Measurements from ENCODE around the gene BCAS3. TPM values are rescaled to one million over a fixed set of nuclear protein-coding genes. Genes with fewer than 3 reads are reported as not detected.

The BCAS3 gene
- total RNA-seq, 1 donor from 2014 or later = 9.5 TPM

DNA sequence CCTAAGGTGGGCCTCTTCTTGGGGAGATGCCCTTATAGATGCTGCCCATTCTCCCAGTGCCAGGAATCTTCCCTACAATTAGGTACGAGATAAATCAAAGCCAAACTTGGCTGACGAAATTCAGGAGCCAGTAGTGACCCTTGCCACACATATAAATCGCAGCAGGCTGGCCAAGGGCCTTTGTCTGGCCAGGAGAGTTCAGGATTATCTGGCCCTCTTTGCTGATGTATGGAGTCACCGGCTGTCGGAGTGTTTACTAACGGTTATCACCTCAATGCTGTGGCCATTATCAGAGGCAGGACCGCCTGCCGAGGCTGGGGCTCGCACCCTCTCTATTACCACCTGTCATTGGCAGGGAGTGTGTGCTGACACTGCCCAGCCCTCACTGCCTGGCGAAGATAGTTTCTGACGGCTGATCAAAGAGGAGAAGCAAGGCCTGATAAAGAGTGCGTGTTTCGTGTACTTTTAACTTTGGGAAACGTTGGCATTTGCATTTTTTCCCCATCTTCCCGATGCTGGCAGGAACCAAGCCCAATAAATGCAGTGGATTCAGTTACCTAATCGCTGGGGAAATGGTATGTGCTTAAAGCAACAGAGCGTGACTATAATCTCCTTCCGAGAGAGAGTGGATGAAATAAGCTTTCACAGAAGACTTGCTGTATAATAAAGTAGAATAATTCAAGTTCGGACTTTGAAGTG, 689.2 kb downstream of the BCAS3 start:
- intact Hi-C loops (cut with micrococcal nuclease) = no loop called here
- no peak for DNase-seq
- H3K27me3 Mint-ChIP-seq = no peaks in the 10 kb centered on the region
- H3K9me3 Mint-ChIP-seq = no peaks in the 10 kb centered on the region
- H3K36me3 Mint-ChIP-seq (ENCODE audit: low read depth) = no peaks in the 10 kb centered on the region
- no peak overlapping the region for H3K4me3 Mint-ChIP-seq
- no peak overlapping the region for H3K27ac Mint-ChIP-seq
- H3K4me1 Mint-ChIP-seq = no peaks in the 10 kb centered on the region

- H3K4me1 Mint-ChIP-seq = no peaks in the 10 kb centered on the region
- no peaks in the 10 kb centered on the region for H3K36me3 Mint-ChIP-seq (ENCODE audit: low read depth)
- H3K27ac Mint-ChIP-seq = no peak overlapping the region
- intact Hi-C loops (cut with micrococcal nuclease) = no loop called here
- no peaks in the 10 kb centered on the region for H3K27me3 Mint-ChIP-seq
- H3K4me3 Mint-ChIP-seq = no peak overlapping the region
- no peak for DNase-seq
- H3K9me3 Mint-ChIP-seq = no peaks in the 10 kb centered on the region
These were observed 690.6 kb downstream of the BCAS3 start for GRCh38 chr17:61368049-61368831.

DNA sequence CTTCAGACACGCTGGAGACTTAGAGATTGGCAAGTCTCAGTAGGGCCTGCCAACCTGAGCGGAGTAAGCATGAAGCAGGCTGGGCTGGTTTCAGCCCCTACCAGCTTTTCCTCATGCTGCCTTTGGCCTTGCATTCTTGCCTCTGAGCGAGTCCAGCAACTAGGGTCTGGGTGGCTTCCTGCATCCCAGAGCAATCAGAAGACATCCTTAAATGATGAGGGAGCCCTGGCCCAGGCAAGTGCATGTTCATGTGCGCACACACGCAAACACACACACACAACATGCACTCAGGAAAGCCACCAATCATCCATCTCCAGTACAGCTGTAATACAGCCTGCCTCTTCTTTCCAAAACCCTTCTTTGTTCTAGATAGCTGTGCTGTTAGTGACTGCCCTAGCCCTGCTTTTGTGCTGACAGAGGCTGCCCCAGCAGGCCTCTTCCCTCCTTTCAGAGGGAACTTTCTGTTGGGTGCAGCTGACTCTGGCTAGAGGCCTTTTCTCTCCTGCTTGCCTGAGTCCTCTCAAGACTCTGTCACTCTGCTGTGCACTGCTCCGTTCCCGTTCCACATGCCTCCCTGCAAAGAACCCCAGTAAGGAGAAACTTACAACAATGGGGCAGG, 691.3 kb downstream of the BCAS3 start:
- DNase-seq = no peak
- Mint-ChIP-seq H3K4me1 (no peaks in the 10 kb centered on the region), H3K4me3 (no peak overlapping the region), H3K27me3 (no peaks in the 10 kb centered on the region), H3K9me3 (no peaks in the 10 kb centered on the region), H3K27ac (no peak overlapping the region), H3K36me3 (ENCODE audit: low read depth) (no peaks in the 10 kb centered on the region)
- intact Hi-C loops (cut with micrococcal nuclease) = no loop called here

DNA sequence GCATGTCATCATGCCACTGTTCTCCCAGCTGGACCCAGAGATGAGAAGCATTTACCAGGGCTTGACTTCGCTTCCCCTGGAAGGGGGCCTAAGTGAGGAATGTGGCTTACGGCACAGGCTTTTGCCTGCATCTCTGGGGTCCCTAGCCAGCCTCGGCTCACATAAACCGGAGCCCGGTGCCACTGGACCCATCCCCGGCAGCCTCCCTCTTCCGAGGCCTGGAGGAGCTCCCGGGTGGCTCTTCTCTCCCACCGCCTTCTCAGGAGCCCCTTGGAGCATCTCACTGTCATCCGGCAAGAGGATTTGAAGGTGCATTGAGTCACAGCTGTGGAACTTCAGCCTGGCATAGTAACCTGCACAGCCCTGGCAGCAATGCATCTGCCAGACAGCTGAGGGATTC, 692.1 kb downstream of the BCAS3 start:
- no peaks in the 10 kb centered on the region for H3K9me3 Mint-ChIP-seq
- no peaks in the 10 kb centered on the region for H3K36me3 Mint-ChIP-seq (ENCODE audit: low read depth)
- intact Hi-C loops (cut with micrococcal nuclease) = no loop called here
- no peak for DNase-seq
- H3K27ac Mint-ChIP-seq = no peak overlapping the region
- no peaks in the 10 kb centered on the region for H3K27me3 Mint-ChIP-seq
- H3K4me1 Mint-ChIP-seq = no peaks in the 10 kb centered on the region
- H3K4me3 Mint-ChIP-seq = no peak overlapping the region

- H3K27me3 Mint-ChIP-seq = no peaks in the 10 kb centered on the region
- H3K36me3 Mint-ChIP-seq (ENCODE audit: low read depth) = no peaks in the 10 kb centered on the region
- no peak for DNase-seq
- H3K27ac Mint-ChIP-seq = no peak overlapping the region
- no peaks in the 10 kb centered on the region for H3K4me1 Mint-ChIP-seq
- no peaks in the 10 kb centered on the region for H3K9me3 Mint-ChIP-seq
- no peak overlapping the region for H3K4me3 Mint-ChIP-seq
- intact Hi-C loops (cut with micrococcal nuclease) = no loop called here
These were observed 693.5 kb downstream of the BCAS3 start for GRCh38 chr17:61371179-61371578.

- Mint-ChIP-seq H3K27ac (no peak overlapping the region), H3K4me3 (no peak overlapping the region), H3K9me3 (no peaks in the 10 kb centered on the region), H3K4me1 (no peaks in the 10 kb centered on the region), H3K27me3 (no peaks in the 10 kb centered on the region), H3K36me3 (ENCODE audit: low read depth) (no peaks in the 10 kb centered on the region)
- intact Hi-C loops (cut with micrococcal nuclease) = no loop called here
- DNase-seq = no peak
These were observed 694.0 kb downstream of the BCAS3 start for GRCh38 chr17:61371606-61372005.

DNA sequence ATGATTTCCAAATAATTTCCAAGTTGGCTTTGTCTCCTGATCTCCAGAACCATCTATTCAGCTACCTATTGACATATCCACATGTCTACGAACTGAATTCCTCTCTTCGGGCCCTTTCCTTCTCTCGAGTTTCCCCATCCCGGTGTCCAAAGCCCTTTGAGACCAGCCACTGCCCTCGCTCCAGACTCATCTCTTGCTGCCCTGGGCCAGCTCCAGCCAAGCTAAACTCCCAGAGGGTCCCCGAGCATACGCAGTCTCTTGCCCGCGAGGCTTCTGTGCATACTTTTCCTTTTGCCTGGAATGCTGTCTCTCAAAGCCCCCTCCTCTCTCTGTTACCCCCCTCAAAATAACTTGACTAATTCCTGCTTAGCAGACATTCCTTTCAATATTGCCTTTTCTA, 694.8 kb downstream of the BCAS3 start:
- Mint-ChIP-seq H3K27ac (no peak overlapping the region), H3K27me3 (no peaks in the 10 kb centered on the region), H3K4me3 (no peak overlapping the region), H3K9me3 (no peaks in the 10 kb centered on the region), H3K36me3 (ENCODE audit: low read depth) (no peaks in the 10 kb centered on the region), H3K4me1 (no peaks in the 10 kb centered on the region)
- intact Hi-C loops (cut with micrococcal nuclease) = no loop called here
- no peak for DNase-seq

DNA sequence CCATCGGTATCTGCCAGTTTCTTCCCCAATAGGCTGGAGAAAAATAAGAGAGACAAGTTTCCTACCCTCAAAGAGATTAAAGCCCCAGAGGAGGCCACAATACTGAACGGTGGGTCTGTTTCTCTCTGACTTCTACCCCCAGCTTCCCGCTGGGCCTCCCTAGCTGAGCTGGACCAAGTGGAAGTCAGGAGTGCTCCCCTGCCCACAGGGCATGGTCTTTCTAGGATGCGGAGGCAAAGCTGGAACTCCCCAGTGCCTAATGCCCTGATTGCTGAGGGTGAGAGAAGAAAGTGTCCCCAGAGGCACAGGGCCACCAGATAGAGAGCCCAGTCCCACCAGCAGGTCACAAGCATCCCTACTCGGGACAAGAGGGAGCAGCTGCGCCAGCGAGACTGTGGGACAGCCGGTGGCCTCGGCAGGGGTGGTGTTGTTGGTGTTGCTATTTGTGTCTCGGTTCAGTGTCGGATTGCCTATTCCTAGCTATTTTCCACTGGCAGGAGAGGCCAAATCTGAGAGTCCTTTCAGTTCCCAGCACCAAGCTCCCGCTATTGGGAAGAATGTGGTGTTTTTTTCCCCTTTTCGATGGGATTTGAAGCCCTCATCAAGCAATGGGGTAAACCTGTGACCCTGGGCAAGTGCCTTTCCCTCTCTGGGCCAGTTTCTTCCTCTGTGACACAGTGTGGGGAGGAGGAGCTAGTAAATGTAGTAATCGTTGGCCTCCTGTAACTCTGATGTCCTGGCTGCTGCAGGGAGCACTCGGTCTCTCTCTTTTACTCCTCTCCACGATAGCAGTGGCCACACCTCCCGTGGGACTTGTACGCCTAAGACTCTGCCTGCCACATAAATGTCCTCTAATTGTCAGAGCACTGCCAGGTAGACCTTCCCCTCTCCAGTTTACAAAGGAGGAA, 699.5 kb downstream of the BCAS3 start:
- Mint-ChIP-seq H3K9me3 (no peaks in the 10 kb centered on the region), H3K4me1 (no peaks in the 10 kb centered on the region), H3K27me3 (no peaks in the 10 kb centered on the region), H3K4me3 (no peak overlapping the region), H3K36me3 (ENCODE audit: low read depth) (no peaks in the 10 kb centered on the region), H3K27ac (no peak overlapping the region)
- no peak for DNase-seq
- intact Hi-C loops (cut with micrococcal nuclease) = no loop called here

DNA sequence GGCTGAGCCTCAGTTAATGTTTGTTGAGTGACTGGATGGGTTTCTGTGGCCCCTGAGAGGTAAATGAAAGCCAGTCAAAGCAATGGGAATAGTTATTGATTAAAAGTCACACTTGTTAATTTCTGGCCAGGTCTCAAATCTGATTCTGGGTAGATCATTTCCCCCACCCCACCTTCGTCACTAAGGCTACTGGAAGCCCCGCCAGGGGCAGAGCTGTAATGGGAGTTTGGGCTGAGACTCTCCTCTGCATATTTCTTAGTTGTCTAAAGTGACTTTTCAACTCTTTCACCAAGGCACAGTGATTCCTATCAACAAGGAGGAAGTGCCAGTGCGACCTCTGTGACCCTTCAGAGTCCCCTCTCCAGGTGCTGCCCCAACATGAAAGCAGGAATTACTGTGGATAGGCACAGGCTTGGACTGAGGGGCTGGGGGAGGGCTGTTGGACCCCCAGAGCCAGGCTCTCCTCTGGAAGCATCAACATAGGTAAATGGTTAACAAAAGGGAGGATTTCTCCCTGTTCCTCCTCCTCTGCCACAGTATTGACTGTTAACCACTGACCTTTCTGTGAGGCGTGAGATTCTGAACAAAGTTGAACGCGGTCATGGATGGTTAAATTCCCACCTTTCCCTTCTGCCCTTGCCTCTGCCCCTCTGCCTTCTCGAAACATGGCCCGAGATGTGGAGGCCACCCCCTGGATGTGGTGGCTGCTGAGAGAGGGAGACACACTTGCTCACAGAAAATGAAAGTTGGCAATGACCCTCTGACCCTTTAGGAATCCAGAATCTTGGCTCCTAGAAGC, 701.2 kb downstream of the BCAS3 start:
- H3K4me3 Mint-ChIP-seq = no peak overlapping the region
- DNase-seq = no peak
- H3K36me3 Mint-ChIP-seq (ENCODE audit: low read depth) = no peaks in the 10 kb centered on the region
- no peak overlapping the region for H3K27ac Mint-ChIP-seq
- intact Hi-C loops (cut with micrococcal nuclease) = no loop called here
- H3K27me3 Mint-ChIP-seq = no peaks in the 10 kb centered on the region
- H3K9me3 Mint-ChIP-seq = no peaks in the 10 kb centered on the region
- H3K4me1 Mint-ChIP-seq = no peaks in the 10 kb centered on the region

DNA sequence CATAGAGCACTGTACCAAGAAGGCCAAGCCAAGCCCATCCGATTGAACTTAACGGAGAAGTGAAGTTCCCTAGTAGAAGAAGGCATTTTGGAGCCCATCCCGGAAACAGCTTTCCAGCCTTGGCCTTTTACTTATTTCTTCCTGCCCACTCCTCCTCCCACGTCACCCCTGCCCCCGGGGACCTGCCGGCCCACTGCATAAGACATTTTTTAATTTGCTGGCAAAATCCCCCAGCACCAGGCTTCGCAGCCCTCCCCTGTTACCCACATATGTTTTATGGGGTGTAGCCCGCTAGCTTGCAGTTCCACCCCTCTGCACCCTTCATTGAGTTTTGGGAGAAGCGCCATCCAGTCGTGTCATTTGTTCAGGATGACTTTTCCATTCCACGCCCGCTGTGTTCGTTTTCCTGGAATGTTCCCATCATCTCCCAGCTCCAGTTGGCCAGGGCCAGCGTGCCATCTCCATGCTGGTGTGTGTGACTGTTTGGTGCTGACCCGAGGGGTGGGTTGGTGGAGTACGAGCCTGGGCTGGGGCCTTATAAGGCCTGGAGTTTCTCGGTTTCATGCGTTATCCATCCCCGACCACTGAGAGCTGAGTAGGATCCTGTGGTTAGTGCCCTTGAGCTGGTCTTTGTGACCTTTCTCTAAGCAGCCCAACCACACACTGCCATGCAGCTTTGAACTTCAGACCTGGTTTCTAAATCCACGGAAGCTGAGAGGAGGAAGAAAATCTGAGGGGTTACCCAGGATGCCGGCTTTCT, 702.0 kb downstream of the BCAS3 start:
- Mint-ChIP-seq H3K9me3 (no peaks in the 10 kb centered on the region), H3K4me1 (no peaks in the 10 kb centered on the region), H3K36me3 (ENCODE audit: low read depth) (no peaks in the 10 kb centered on the region), H3K27me3 (no peaks in the 10 kb centered on the region), H3K4me3 (no peak overlapping the region), H3K27ac (no peak overlapping the region)
- intact Hi-C loops (cut with micrococcal nuclease) = no loop called here
- no peak for DNase-seq

GRCh38 chr17:61380217-61380835, 702.7 kb downstream of the BCAS3 start:
- H3K27me3 Mint-ChIP-seq = no peaks in the 10 kb centered on the region
- no peak for DNase-seq
- H3K9me3 Mint-ChIP-seq = no peaks in the 10 kb centered on the region
- no peak overlapping the region for H3K4me3 Mint-ChIP-seq
- intact Hi-C loops (cut with micrococcal nuclease) = no loop called here
- no peaks in the 10 kb centered on the region for H3K4me1 Mint-ChIP-seq
- H3K27ac Mint-ChIP-seq = no peak overlapping the region
- H3K36me3 Mint-ChIP-seq (ENCODE audit: low read depth) = no peaks in the 10 kb centered on the region

GRCh38 chr17:61380836-61381525, 703.3 kb downstream of the BCAS3 start:
- intact Hi-C loops (cut with micrococcal nuclease) = no loop called here
- H3K36me3 Mint-ChIP-seq (ENCODE audit: low read depth) = no peaks in the 10 kb centered on the region
- H3K4me1 Mint-ChIP-seq = no peaks in the 10 kb centered on the region
- H3K9me3 Mint-ChIP-seq = no peaks in the 10 kb centered on the region
- no peak overlapping the region for H3K4me3 Mint-ChIP-seq
- no peaks in the 10 kb centered on the region for H3K27me3 Mint-ChIP-seq
- DNase-seq = no peak
- H3K27ac Mint-ChIP-seq = no peak overlapping the region
